Natural killer cell (primary cell): ENCODE measurements around the gene PUSL1. TPM values are rescaled to one million over a fixed set of nuclear protein-coding genes. Genes with fewer than 3 reads are reported as not detected.

Experiments
- ATAC-seq, 3 donors: fragments of 150-1000 bp in 2 of 3; fragments of 200-7000 bp in 1 of 3; cut with Tn5 transposase; 1 replicate in 1 of 3; 2 replicates in 2 of 3; pipeline ENCODE4 v1.10.0; 2021; ENCODE audit warnings: mild to moderate bottlenecking in 2 of 3, moderate library complexity in 2 of 3
- DNase-seq, 2 donors: peaks; one replicate each; pipeline versions ENCODE4 v3.0.0 to v3.0.0-alpha.2; 2013 to 2021; ENCODE audit warnings: mixed read lengths in 1 of 2
- H3K27ac ChIP-seq: one replicate; pipeline ENCODE4 v1.5.1; 2013; ENCODE audit warnings: mild to moderate bottlenecking, low read length
- H3K27me3 ChIP-seq: one replicate; pipeline ENCODE4 v1.6.1; 2013; ENCODE audit warnings: low read length; ENCODE audit not compliant: control insufficient read depth, insufficient read depth
- H3K36me3 ChIP-seq: one replicate; pipeline ENCODE4 v1.6.1; 2013; ENCODE audit warnings: low read length; ENCODE audit not compliant: control insufficient read depth, insufficient read depth
- H3K4me1 ChIP-seq: one replicate; pipeline ENCODE4 v1.6.1; 2013; ENCODE audit warnings: low read length; ENCODE audit not compliant: control insufficient read depth, insufficient read depth
- H3K4me3 ChIP-seq: one replicate; pipeline ENCODE4 v1.5.1; 2013; ENCODE audit warnings: low read length
- H3K9me3 ChIP-seq: one replicate; pipeline ENCODE4 v1.6.1; 2013; ENCODE audit warnings: low read length; ENCODE audit not compliant: control insufficient read depth, insufficient read depth
- H3K27ac Mint-ChIP-seq, 2 donors: one replicate each; pipeline ENCODE4 v1.8.0; 2022; ENCODE audit warnings: mild to moderate bottlenecking in 2 of 2, mixed read lengths in 2 of 2, moderate library complexity in 1 of 2
- H3K27me3 Mint-ChIP-seq, 2 donors: one replicate each; pipeline ENCODE4 v1.8.0; 2022; ENCODE audit warnings: low read depth in 2 of 2, mixed read lengths in 2 of 2
- H3K36me3 Mint-ChIP-seq: one replicate; pipeline ENCODE4 v1.8.0; 2022; ENCODE audit warnings: mixed read lengths
- H3K4me1 Mint-ChIP-seq, 2 donors: one replicate each; pipeline ENCODE4 v1.8.0; 2022; ENCODE audit warnings: mixed read lengths in 2 of 2
- H3K4me3 Mint-ChIP-seq: one replicate; pipeline ENCODE4 v1.8.0; 2022; ENCODE audit warnings: mild to moderate bottlenecking, moderate library complexity, mixed read lengths
- H3K9me3 Mint-ChIP-seq, 2 donors: one replicate each; pipeline ENCODE4 v1.8.0; 2022; ENCODE audit warnings: mixed read lengths in 2 of 2
- WGBS: methylation state at CpG from one replicate; pipeline ENCODE4 v1.1.7; 2013; ENCODE audit warnings: missing lambda C conversion rate; ENCODE audit not compliant: insufficient coverage; 5-methylcytosine and 5-hydroxymethylcytosine counted together
- intact Hi-C: fragments of 100-400 bp; cut with micrococcal nuclease; formaldehyde crosslinking; loops from one replicate; pipeline ENCODE4 v1.14.2; 2022
- total RNA-seq, 4 donors: library from RNA; stranded (reverse); fragments of 120-200 nt in 1 of 4; gene quantifications; one replicate each; pipeline versions ENCODE4 v1.2.3 to v1.2.4, GENCODE V29; 2013 to 2022
- TF ChIP-seq, protein P1 (sequence below): fragments of 200-600 bp; IDR thresholded peaks from one replicate; pipeline ENCODE4 v1.8.0; 2022; ENCODE audit warnings: antibody characterized with exemption

The PUSL1 gene
- total RNA-seq, 3 donors from 2014 or later (not counting 1 experiment from before 2014, with no cell fraction given) = 11.1 to 13.0 (median 12.9) TPM

GRCh38 chr1:1306661-1307260 lies 1.6 kb upstream of the PUSL1 start:
- H3K27me3 ChIP-seq = no peaks in the 10 kb centered on the region
- peaks cover 6 to 26% of the 10 kb centered on the region in 2 donors for H3K4me1 Mint-ChIP-seq
- H3K9me3 Mint-ChIP-seq = no peaks in the 10 kb centered on the region
- H3K4me1 ChIP-seq = peaks cover 47% of the 10 kb centered on the region
- ATAC-seq (no peak), DNase-seq (peak in 1 of 2 donors; percentile 40)
- H3K4me3 Mint-ChIP-seq = peak overlapping the region; percentile 86
- no peaks in the 10 kb centered on the region for H3K9me3 ChIP-seq
- H3K4me3 ChIP-seq = peak overlapping the region; percentile 50
- H3K27ac Mint-ChIP-seq = peak overlapping the region; percentile 66 to 79
- no peak overlapping the region for H3K27ac ChIP-seq
- WGBS = 68% methylated on average over 27 of the region's 27 CpGs
- peaks cover 8% of the 10 kb centered on the region for H3K36me3 ChIP-seq
- no peaks in the 10 kb centered on the region for H3K36me3 Mint-ChIP-seq
- intact Hi-C loops = loop anchor here (5.0 kb wide), 1 partner anchor 34 kb away; the partner anchor contains the start of gene UBE2J2
- no peaks in the 10 kb centered on the region for H3K27me3 Mint-ChIP-seq
- TF ChIP-seq, protein P1, sequence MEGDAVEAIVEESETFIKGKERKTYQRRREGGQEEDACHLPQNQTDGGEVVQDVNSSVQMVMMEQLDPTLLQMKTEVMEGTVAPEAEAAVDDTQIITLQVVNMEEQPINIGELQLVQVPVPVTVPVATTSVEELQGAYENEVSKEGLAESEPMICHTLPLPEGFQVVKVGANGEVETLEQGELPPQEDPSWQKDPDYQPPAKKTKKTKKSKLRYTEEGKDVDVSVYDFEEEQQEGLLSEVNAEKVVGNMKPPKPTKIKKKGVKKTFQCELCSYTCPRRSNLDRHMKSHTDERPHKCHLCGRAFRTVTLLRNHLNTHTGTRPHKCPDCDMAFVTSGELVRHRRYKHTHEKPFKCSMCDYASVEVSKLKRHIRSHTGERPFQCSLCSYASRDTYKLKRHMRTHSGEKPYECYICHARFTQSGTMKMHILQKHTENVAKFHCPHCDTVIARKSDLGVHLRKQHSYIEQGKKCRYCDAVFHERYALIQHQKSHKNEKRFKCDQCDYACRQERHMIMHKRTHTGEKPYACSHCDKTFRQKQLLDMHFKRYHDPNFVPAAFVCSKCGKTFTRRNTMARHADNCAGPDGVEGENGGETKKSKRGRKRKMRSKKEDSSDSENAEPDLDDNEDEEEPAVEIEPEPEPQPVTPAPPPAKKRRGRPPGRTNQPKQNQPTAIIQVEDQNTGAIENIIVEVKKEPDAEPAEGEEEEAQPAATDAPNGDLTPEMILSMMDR = no peak

DNA sequence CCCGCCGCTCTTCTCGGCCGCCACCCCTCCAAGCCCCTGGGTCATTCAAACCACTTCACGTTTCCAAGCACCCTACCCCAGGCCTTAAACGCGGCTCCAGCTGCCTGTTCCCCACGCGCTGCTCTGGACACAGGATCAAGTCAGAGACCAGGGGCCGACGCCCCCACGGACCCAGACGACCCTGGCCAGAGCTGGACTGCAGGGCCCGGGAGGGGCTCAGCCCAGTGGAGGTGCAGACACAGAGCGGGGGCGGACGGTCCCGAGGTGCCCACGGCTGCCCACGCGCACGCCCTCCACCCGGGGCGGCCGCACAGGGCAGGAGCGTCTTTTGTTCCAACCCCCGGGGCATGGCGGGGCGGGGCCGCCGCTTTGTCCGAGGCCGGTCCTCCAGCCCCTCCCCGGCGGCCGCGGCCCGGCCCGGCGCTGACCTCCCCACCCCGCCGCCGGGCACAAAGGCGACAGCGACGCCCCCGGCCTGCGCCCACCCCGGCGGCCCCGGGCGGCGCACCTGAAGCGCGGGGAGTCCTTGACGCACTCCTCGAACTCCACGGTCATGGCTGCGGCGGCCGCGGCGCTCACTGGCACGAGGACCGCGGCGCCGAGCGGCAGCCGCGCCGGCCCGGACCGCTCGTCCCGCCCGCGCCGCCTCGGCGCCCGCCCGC lies 1.0 kb upstream of the PUSL1 start:
- Mint-ChIP-seq H3K4me3 (peak overlapping the region; percentile 86), H3K27me3 (no peaks in the 10 kb centered on the region), H3K27ac (peak overlapping the region; percentile 79 to 82), H3K36me3 (no peaks in the 10 kb centered on the region), H3K9me3 (no peaks in the 10 kb centered on the region), H3K4me1 (peaks cover 6 to 26% of the 10 kb centered on the region in 2 donors)
- 1% methylated on average over 83 of the region's 83 CpGs for WGBS
- intact Hi-C loops = loop anchor here (5.0 kb wide), 1 partner anchor 35 kb away; the partner anchor contains the start of gene UBE2J2
- Histone ChIP-seq H3K27ac (peak overlapping the region; percentile 15), H3K36me3 (peaks cover 8% of the 10 kb centered on the region), H3K4me3 (peak overlapping the region; percentile 50), H3K27me3 (no peaks in the 10 kb centered on the region), H3K4me1 (peaks cover 47% of the 10 kb centered on the region), H3K9me3 (no peaks in the 10 kb centered on the region)
- DNase-seq (peak; percentile 34 to 37), ATAC-seq (peak in 1 of 3 donors; percentile 1)
- TF ChIP-seq, protein P1 = no peak

DNA sequence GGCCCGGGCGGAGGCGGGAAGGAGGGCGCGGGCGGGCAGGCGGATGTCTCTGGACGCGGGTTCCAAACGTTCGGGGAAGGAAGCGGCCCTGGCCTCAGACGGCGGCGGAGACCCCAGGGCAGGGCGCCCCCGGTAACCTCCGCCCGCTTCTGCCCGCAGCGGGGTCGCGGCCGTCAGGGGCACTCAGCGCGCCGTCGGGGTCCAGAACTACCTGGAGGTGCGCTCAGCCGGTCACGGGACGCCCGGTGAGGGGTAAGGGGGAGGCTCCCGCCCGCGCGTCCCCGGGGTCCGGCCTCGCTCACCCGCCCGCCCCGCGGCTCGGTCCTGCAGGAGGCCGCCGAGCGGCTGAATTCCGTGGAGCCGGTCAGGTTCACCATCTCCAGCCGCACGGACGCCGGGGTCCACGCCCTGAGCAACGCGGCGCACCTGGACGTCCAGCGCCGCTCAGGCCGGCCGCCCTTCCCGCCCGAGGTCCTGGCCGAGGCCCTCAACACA lies 406 bp downstream of the PUSL1 start:
- peak overlapping the region; percentile 38 to 82 for H3K27ac Mint-ChIP-seq
- H3K4me3 ChIP-seq = peak overlapping the region; percentile 41
- H3K9me3 ChIP-seq = no peaks in the 10 kb centered on the region
- H3K27ac ChIP-seq = peak overlapping the region; percentile 64
- no peaks in the 10 kb centered on the region for H3K27me3 Mint-ChIP-seq
- peaks cover 6 to 26% of the 10 kb centered on the region in 2 donors for H3K4me1 Mint-ChIP-seq
- DNase-seq (no peak), ATAC-seq (no peak)
- H3K4me1 ChIP-seq = peaks cover 47% of the 10 kb centered on the region
- TF ChIP-seq, protein P1 = no peak
- WGBS = under 1% methylated on average over 66 of the region's 66 CpGs
- peaks cover 22% of the 10 kb centered on the region for H3K36me3 ChIP-seq
- intact Hi-C loops = loop anchor here (5.0 kb wide), 1 partner anchor 37 kb away; the partner anchor contains the start of gene UBE2J2
- peak overlapping the region; percentile 72 for H3K4me3 Mint-ChIP-seq
- no peaks in the 10 kb centered on the region for H3K36me3 Mint-ChIP-seq
- no peaks in the 10 kb centered on the region for H3K9me3 Mint-ChIP-seq
- no peaks in the 10 kb centered on the region for H3K27me3 ChIP-seq
